IMR-90 (cell line): Measurements from ENCODE around the gene CACNA2D3. TPM values are rescaled to one million over a fixed set of nuclear protein-coding genes. Genes with fewer than 3 reads are reported as not detected.

Experiments used
- ATAC-seq: fragments of 200-7000 bp; cut with Tn5 transposase; 2 replicates; pipeline ENCODE4 v1.9.1; 2020; ENCODE audit warnings: low read depth, mild to moderate bottlenecking, moderate library complexity
- BruUV-seq: library from RNA; stranded (reverse); fragments of 400-500 nt; replicated peaks from 2 replicates; lab custom pipeline; 2021; lab: Mats Ljungman, UMichigan
- CTCF ChIA-PET: fragments of 300-600 bp; formaldehyde crosslinking; extraction: SDS; loops from one replicate; lab custom pipeline; 2021; ENCODE audit warnings: antibody characterized with exemption; lab: Yijun Ruan, JAX
- POLR2A ChIA-PET: fragments of 300-600 bp; sonication (Branson Sonifier 250); formaldehyde crosslinking; loops from one replicate; lab custom pipeline; 2022; ENCODE audit warnings: antibody characterized with exemption; ENCODE audit not compliant: unreplicated experiment; lab: Charles Lee
- DNase-seq: peaks from one replicate; pipeline ENCODE4 v3.0.0; 2013
- H2AFZ ChIP-seq: replicated peaks from 2 replicates; pipeline ENCODE3; 2013; ENCODE audit warnings: low read length, mild to moderate bottlenecking; ENCODE audit not compliant: poor library complexity
- H2AK5ac ChIP-seq: 2 replicates; pipeline ENCODE4 v1.6.1; 2013; ENCODE audit warnings: low read depth, low read length, inconsistent platforms
- H2AK9ac ChIP-seq: replicated peaks from 2 replicates; pipeline ENCODE3; 2013; ENCODE audit warnings: mild to moderate bottlenecking, low read depth, low read length, moderate library complexity; ENCODE audit not compliant: poor library complexity
- H2BK120ac ChIP-seq: 2 replicates; pipeline ENCODE4 v1.6.1; 2013; ENCODE audit warnings: low read depth, low read length, inconsistent platforms
- H2BK15ac ChIP-seq: 3 replicates; pipeline ENCODE4 v1.6.1; 2013; ENCODE audit warnings: low read depth, low read length, inconsistent platforms
- H2BK20ac ChIP-seq: 2 replicates; pipeline ENCODE4 v1.6.1; 2013; ENCODE audit warnings: low read depth, mild to moderate bottlenecking, inconsistent platforms, low read length, moderate library complexity
- H2BK5ac ChIP-seq: 2 replicates; pipeline ENCODE4 v1.6.1; 2013; ENCODE audit warnings: mild to moderate bottlenecking, low read depth, low read length, inconsistent platforms; ENCODE audit not compliant: poor library complexity, severe bottlenecking
- H3K14ac ChIP-seq: replicated peaks from 2 replicates; pipeline ENCODE4 v1.6.1; 2013; ENCODE audit warnings: low read depth, low read length, inconsistent platforms
- H3K18ac ChIP-seq: 2 replicates; pipeline ENCODE4 v1.6.1; 2013; ENCODE audit warnings: low read depth, low read length, control low read depth
- H3K23ac ChIP-seq: 2 replicates; pipeline ENCODE4 v1.6.1; 2013; ENCODE audit warnings: low read depth, low read length, inconsistent platforms
- H3K27ac ChIP-seq: 2 replicates; pipeline ENCODE4 v1.5.1; 2013; ENCODE audit warnings: mild to moderate bottlenecking, control low read depth, low read length; ENCODE audit not compliant: insufficient read depth
- H3K27me3 ChIP-seq: 2 replicates; pipeline ENCODE4 v1.6.1; 2013; ENCODE audit warnings: low read length; ENCODE audit not compliant: control insufficient read depth, insufficient read depth
- H3K36me3 ChIP-seq: 2 replicates; pipeline ENCODE4 v1.6.1; 2013; ENCODE audit warnings: low read length, mixed read lengths; ENCODE audit not compliant: control insufficient read depth, insufficient read depth
- H3K4ac ChIP-seq: 2 replicates; pipeline ENCODE4 v1.6.1; 2013; ENCODE audit warnings: low read depth, low read length, inconsistent platforms
- H3K4me1 ChIP-seq: 2 replicates; pipeline ENCODE4 v1.6.1; 2013; ENCODE audit warnings: low read length, mixed read lengths; ENCODE audit not compliant: control insufficient read depth, insufficient read depth
- H3K4me2 ChIP-seq: 2 replicates; pipeline ENCODE4 v1.6.1; 2013; ENCODE audit warnings: low read depth, mild to moderate bottlenecking, control low read depth, low read length, moderate library complexity
- H3K4me3 ChIP-seq: 2 replicates; pipeline ENCODE4 v1.5.1; 2013; ENCODE audit warnings: low read depth, mild to moderate bottlenecking, control low read depth, low read length, moderate library complexity; ENCODE audit not compliant: insufficient read depth
- H3K56ac ChIP-seq: 2 replicates; pipeline ENCODE4 v1.6.1; 2013; ENCODE audit warnings: low read length, inconsistent platforms; ENCODE audit not compliant: insufficient read depth; ENCODE audit errors: extremely low read depth
- H3K79me1 ChIP-seq, 2 experiments: 2 replicates each; pipeline ENCODE4 v1.6.1; 2013; ENCODE audit warnings: low read length in 2 of 2, inconsistent platforms in 1 of 2, low read depth in 1 of 2
- H3K9ac ChIP-seq: 2 replicates; pipeline ENCODE4 v1.6.1; 2013; ENCODE audit warnings: low read depth, low read length, control low read depth
- H3K9me1 ChIP-seq: 2 replicates; pipeline ENCODE4 v1.6.1; 2013; ENCODE audit warnings: low read length, inconsistent platforms; ENCODE audit not compliant: insufficient read depth
- H3K9me3 ChIP-seq: 2 replicates; pipeline ENCODE4 v1.6.1; 2013; ENCODE audit warnings: low read length; ENCODE audit not compliant: control insufficient read depth, insufficient read depth
- H4K20me1 ChIP-seq: 2 replicates; pipeline ENCODE4 v1.6.1; 2013; ENCODE audit warnings: low read length, inconsistent platforms; ENCODE audit not compliant: insufficient read depth
- H4K5ac ChIP-seq: 2 replicates; pipeline ENCODE4 v1.6.1; 2013; ENCODE audit warnings: mild to moderate bottlenecking, low read depth, low read length, control low read depth
- H4K8ac ChIP-seq, 2 experiments: 2 replicates each; pipeline ENCODE4 v1.6.1; 2013; ENCODE audit warnings: low read depth in 2 of 2, low read length in 2 of 2, control low read depth in 1 of 2, inconsistent platforms in 1 of 2
- H4K91ac ChIP-seq: 2 replicates; pipeline ENCODE4 v1.6.1; 2013; ENCODE audit warnings: low read depth, low read length, inconsistent platforms; ENCODE audit not compliant: insufficient read depth
- FOS ChIP-seq: fragments of 150-350 bp; IDR thresholded peaks from 2 replicates; pipeline ENCODE4 v1.6.1; 2016; ENCODE audit warnings: low read depth, low read length
- MAZ ChIP-seq: IDR thresholded peaks from 2 replicates; pipeline ENCODE4 v1.6.1; 2012; ENCODE audit warnings: low read depth, mild to moderate bottlenecking, low read length, improper control_type of control experiment, moderate library complexity, borderline replicate concordance
- MXI1 ChIP-seq: IDR thresholded peaks from 2 replicates; pipeline ENCODE4 v1.6.1; 2012; ENCODE audit warnings: low read depth, mild to moderate bottlenecking, low read length, moderate library complexity, borderline replicate concordance
- NFE2L2 ChIP-seq: fragments of 150-350 bp; IDR thresholded peaks from 2 replicates; pipeline ENCODE4 v1.6.1; 2016; ENCODE audit warnings: low read depth, mild to moderate bottlenecking, low read length
- POLR2A ChIP-seq: IDR thresholded peaks from 2 replicates; pipeline ENCODE4 v1.6.1; 2012; ENCODE audit warnings: mild to moderate bottlenecking, low read depth, low read length
- RAD21 ChIP-seq: IDR thresholded peaks from 2 replicates; pipeline ENCODE4 v1.6.1; 2012; ENCODE audit warnings: low read length, improper control_type of control experiment
- RCOR1 ChIP-seq: IDR thresholded peaks from 2 replicates; pipeline ENCODE4 v1.6.1; 2012; ENCODE audit warnings: mild to moderate bottlenecking, low read length, improper control_type of control experiment; ENCODE audit not compliant: insufficient replicate concordance
- WGBS, 2 experiments: methylation state at CpG; one replicate each; pipeline versions ENCODE4 v1.1.5 to v1.1.7; 2013; ENCODE audit warnings: missing lambda C conversion rate in 2 of 2; ENCODE audit not compliant: insufficient read length in 1 of 2; ENCODE audit errors: extremely low coverage in 2 of 2; 5-methylcytosine and 5-hydroxymethylcytosine counted together
- dilution Hi-C: fragments of 300-500 bp; cut with HindIII; formaldehyde crosslinking; loops from one replicate; pipeline ENCODE4 v1.14.3; 2018; ENCODE audit warnings: low sequenced_read_pairs; ENCODE audit not compliant: unreplicated experiment
- in situ Hi-C: fragments of 300-500 bp; cut with MboI; formaldehyde crosslinking; loops from 3 replicates; pipeline ENCODE4 v1.14.3; 2019; ENCODE audit warnings: low sequenced_read_pairs, inconsistent platforms, mixed read lengths
- intact Hi-C: fragments of 100-400 bp; cut with micrococcal nuclease; formaldehyde crosslinking; loops from 2 replicates; pipeline ENCODE4 v1.10.0; 2022
- polyA plus RNA-seq, 3 experiments: library from polyadenylated mRNA; depleted of rRNA; stranded (reverse); fragments of >200 nt; gene quantifications; 2 replicates each; pipeline ENCODE4 v1.2.3, GENCODE V29; 2012; ENCODE audit warnings: low replicate concordance in 1 of 3
- total RNA-seq: library from RNA; depleted of rRNA; stranded (reverse); fragments of >200 nt; gene quantifications from 2 replicates; pipeline ENCODE4 v1.2.3, GENCODE V29; 2012

CACNA2D3 gene
- total and polyA plus RNA-seq, 2 of the 4 experiments (the other 2 are of a cell fraction) = 0.36 to 0.41 TPM

GRCh38 chr3:54660714-54661132, 538.4 kb downstream of the CACNA2D3 start:
- no peak overlapping the region for H2AFZ ChIP-seq
- H4K20me1 ChIP-seq = no peaks in the 10 kb centered on the region
- no peak overlapping the region for H2BK120ac ChIP-seq
- H3K27ac ChIP-seq = no peak overlapping the region
- ATAC-seq = peak; percentile 35
- CTCF ChIA-PET = interaction anchor here (0.6 kb wide), 1 partner anchor 23 kb away, joined by 3 read pairs; no protein-coding TSS in a partner anchor
- DNase-seq = no peak
- no peak overlapping the region for H4K8ac ChIP-seq
- H3K4ac ChIP-seq = no peak overlapping the region
- in situ Hi-C loops (no loop called here), intact Hi-C loops (no loop called here), dilution Hi-C loops (no loop called here)
- no peak overlapping the region for H3K18ac ChIP-seq
- H3K4me3 ChIP-seq = no peak overlapping the region
- no peak overlapping the region for H2BK15ac ChIP-seq
- no peak overlapping the region for H3K23ac ChIP-seq
- no TSS peak for BruUV-seq
- no CpG with 5 or more reads among the region's 9 CpGs for WGBS, 2 experiments
- no peaks in the 10 kb centered on the region for H3K4me1 ChIP-seq
- no peaks in the 10 kb centered on the region for H3K36me3 ChIP-seq
- no peak overlapping the region for H3K9ac ChIP-seq
- H3K14ac ChIP-seq = no peak overlapping the region
- H4K5ac ChIP-seq = no peak overlapping the region
- no peak overlapping the region for H2BK5ac ChIP-seq
- no peaks in the 10 kb centered on the region for H3K79me1 ChIP-seq
- no peak overlapping the region for H2AK9ac ChIP-seq
- TF ChIP-seq NFE2L2 (no peak), POLR2A (no peak), MAZ (no peak), RCOR1 (no peak), MXI1 (no peak), RAD21 (no peak), FOS (no peak)
- no peaks in the 10 kb centered on the region for H3K9me3 ChIP-seq
- 0 out of 2 replicates have a peak overlapping the region, but pooled peaks have one; percentile 41 for H3K4me2 ChIP-seq
- H4K91ac ChIP-seq = no peak overlapping the region
- no peak overlapping the region for H2AK5ac ChIP-seq
- no peak overlapping the region for H3K56ac ChIP-seq
- POLR2A ChIA-PET = no interaction called here
- no peaks in the 10 kb centered on the region for H3K27me3 ChIP-seq
- H2BK20ac ChIP-seq = no peak overlapping the region
- H3K9me1 ChIP-seq = no peaks in the 10 kb centered on the region
